HG02763 (cell line): ENCODE data around the gene SLC6A20.

Source experiments
- ATAC-seq: cut with Tn5 transposase; IDR thresholded peaks from one replicate; pipeline ENCODE4 v1.9.1; 2021; ENCODE audit warnings: mild to moderate bottlenecking, moderate library complexity; ENCODE audit not compliant: unreplicated experiment

Gene SLC6A20

DNA sequence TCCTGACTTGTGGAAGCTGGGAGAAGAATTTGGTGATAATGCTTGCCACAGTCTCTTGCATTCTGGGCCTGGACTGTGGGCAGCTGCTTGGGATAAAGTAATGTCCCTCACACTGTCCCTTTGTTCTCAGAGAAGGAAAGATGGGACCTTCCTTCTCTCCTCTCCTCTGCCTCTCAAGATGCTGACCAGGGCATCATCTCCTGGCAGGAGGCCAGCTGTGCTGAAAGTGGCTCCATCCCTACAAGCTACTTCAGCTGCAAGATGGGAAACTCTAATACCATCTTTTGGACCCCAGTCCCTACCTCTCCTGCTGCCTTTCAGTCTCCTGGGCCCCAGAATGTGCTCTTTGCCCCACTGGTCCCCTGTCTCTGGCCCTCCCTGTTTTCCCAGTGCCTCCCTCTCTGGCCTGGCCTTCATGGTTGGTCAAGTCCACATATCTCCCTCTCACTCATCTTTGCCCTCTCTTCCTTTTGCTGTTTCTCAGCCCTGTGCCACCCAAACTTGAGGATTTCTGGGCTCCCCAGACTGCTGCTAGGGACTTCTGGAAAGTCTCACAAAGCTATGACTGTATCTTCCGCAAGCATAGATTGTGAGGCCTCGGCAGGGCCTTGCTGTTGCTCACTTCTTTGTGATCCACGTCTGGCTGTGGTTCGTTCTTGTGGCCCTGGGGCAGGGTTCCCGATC, 7.1 kb upstream of the SLC6A20 start:
- no peak for ATAC-seq

DNA sequence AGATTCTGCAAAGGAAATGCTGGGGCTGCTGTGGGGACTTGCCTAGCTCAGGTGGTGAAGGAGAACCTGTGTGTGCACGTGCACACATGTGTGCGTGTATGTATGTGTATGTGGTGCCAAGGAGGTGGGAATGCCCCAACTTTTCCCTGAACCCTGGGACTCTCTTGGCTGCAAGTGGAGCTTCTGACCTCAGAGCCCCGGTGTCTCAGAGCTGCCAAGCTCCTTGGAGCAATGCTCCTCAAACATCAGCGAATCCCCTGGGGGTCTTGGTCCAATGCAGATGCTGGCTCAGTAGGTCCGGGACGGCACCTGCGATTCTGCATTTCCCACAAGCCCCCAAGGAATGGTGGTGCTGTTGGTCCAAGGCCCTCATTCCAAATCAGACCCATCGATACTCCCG, 5.8 kb upstream of the SLC6A20 start:
- ATAC-seq = no peak

DNA sequence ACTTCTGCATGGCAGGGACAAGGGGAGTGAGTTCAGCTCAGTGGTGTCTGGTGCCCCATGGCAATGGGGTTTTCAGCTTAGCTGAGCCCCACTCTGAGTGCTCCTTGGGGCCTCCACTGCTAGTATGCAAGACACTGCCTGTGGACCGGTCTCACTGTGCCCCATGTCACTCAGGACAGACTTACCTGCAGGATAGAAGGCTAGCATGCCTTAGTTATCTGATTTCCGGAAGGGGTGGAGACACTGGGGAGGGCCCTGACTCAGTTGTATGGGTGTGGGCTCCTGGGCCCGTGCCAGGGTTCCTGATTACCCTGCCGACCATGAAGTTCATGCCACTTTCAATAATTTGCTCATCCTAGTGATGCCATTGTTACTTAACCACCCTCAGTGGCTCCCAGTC, 4.3 kb upstream of the SLC6A20 start:
- ATAC-seq = no peak

DNA sequence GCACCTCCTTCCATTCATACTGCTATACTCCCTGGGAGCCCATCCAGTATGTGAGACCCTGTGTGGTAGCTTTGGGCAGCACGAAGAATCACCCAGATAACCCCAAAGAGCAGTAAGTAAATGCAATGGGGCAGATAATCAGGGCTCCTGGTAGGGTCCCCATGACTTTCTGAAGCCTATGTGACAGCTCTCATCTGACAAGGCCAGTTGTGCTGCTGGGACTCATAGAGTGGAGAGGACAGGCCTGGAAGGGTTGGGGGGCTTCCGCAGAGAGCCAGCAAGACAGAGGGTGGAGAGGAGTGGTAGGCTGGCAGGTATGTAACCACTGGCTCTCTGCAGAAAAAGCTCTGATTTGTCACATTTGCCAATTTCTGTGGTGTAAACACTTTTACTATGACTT, 3.2 kb upstream of the SLC6A20 start:
- ATAC-seq = no peak

DNA sequence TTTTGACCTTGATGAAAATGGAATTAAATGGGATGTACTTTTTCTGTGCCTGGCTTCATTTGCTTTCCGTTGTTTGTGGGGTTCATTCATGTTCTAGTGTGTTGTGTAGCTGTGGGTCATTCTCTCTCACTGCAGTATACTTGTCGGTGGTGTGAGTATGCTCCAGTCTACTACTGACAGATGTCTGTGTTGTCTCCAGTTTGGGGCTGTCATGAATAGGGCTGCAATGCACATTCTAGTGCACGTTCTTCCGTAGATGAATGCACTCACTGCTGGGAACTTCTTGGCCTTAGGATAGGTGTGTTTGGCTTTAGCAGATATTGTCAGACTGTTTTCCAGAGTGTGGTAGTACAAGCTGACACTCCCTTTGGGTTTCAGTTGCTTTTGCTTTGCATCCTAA, 1.7 kb upstream of the SLC6A20 start:
- no peak for ATAC-seq

DNA sequence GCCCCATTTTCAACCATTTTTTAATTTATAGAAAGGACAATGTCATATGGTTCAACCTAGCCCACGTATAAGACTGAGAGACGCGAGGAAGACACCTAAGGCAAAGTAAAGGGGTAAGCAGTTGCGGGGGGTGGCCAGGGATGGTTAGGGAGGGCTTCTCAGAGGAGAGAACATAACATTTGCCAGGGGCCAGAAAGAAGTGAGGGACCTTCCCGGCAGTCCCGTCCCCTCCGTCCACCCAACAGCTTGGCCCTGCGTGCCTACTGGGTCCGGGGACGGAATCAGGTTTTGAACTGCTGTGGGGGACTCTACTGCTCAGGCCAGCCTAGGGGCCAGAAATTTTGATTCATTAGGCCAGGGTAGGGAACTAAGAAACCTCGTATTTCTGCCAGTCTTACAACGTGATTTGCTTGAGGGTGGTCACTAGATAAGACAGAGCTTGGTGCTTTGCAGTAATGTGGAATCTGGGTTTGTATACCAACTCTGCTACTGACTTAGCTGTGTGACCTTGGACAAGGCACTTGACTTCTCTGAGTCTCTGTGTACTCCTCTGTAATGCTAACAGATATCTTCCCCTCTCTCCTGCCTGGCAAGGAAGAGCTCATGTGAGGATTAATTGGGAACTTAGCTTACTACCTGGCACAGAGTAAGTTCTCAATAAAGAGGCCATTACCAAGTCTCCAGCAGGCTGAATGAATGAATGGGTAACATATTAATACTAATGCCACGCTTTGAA, 734 bp upstream of the SLC6A20 start:
- ATAC-seq = no peak

DNA sequence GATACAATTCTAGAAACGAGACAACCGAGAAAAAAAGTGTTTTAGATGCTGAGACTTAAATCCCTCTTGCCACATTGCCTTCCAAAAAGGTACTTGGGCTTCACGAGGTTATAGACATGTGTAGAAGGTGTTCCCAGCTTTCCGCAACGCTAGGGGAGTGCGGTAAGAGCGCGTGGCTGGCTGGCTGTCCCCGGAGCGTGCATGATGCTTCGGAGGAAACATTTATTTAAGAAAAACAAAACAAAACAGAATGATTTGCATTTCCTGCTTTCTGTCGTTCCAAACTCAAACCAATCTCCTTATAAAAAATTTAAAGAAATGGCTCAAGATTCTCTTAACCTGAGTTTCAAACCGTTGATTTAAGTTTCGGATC, 841 bp downstream of the SLC6A20 start:
- no peak for ATAC-seq

DNA sequence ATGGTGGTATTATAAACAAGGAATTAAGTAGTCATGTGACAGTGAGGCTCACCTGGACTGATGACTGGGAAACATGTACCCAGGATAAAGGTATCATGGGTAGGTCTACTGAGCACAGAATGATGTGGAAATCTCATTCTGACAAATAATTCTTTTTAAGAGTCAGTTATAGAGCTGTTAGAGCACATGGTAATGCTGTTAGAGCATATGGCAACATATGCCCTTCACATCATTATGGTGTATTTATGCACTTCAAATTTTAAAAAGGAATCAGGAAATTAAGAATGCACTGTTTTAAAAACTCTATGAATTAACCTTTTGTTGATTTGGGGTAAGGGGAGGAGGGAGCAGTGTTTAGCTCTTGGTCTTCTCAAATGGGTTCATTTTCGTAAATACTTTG, 1.7 kb downstream of the SLC6A20 start:
- no peak for ATAC-seq

DNA sequence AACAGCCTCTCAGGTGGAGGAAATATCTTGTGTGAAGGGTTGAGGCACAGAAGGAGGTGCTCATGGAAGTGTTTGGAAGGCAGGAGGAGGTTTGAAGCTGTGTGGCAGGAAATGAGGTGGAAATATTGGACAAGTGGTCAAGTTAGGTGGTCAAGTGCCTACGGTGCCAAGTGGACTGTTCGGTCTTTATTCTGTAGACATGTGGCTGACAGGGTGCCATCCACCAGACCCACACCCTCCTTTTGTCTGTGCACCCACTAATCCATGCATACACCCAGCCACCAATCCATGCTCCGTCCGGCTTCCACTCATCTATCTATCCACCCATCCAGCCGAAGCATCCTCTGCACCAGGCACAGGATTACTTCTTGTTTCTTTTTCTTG, 2.2 kb downstream of the SLC6A20 start:
- no peak for ATAC-seq

DNA sequence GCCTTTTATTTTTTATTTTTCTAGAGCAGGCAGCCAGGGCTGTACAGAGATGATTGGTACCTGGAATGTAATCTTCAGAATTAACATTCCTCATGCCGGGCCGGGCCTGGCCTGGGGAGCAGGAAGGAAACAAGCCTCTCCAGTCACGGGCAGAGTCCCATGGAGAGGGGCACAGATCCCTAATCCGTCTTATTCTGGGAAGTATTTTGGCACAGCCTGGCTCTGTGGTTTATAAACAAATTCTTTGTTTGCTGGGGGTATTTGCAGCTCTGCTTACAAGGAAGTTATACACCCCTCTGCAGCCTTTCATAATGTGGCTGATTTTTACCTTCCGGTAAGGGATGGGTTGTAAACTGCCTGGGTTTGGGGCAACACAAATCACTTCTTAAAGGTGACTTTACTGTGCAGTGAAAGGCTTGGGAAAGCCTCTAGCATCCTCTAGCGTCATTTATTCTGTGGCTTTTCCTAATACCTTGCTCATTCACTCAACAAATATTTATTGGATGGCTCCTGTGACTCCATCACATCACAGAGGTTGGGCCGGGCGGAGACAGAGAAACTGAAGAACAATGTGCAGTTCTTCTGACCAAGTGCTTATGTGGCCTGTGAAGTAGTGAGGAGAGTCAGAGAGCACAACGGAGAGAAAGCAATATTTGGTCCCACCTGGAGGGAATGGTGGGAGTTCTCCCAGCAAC, 2.7 kb downstream of the SLC6A20 start:
- ATAC-seq = no peak

DNA sequence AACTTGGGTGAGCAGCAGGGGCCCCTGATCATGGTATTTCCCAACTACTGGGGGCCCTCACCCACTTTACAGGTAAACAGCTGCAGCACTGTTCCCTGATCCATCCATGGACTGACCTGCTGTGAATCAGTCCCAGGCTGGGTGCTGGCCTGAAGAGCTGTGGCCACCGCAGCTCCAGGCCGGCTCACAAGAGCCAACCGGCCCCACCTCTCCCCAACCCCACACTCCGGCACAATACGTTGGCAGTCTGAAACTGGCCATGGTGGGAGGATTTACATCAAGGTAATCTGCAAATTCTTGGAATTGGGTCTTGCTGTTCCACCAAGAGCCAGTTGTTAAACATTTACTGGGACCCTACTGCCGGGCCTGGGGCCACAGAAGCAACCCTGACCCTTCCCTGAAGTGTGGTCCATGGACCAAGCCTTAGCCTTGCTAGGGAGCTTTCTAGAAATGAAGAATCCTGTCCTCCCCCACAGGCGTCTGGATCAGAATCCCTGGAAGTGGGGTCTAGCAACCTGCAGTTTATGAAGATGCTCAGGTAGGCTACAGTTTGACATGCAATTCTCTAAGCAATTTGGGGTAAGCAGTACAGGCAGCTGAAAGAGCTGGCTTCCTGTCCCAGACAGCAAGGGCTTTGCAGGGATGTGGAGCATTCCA, 3.7 kb downstream of the SLC6A20 start:
- ATAC-seq = no peak

DNA sequence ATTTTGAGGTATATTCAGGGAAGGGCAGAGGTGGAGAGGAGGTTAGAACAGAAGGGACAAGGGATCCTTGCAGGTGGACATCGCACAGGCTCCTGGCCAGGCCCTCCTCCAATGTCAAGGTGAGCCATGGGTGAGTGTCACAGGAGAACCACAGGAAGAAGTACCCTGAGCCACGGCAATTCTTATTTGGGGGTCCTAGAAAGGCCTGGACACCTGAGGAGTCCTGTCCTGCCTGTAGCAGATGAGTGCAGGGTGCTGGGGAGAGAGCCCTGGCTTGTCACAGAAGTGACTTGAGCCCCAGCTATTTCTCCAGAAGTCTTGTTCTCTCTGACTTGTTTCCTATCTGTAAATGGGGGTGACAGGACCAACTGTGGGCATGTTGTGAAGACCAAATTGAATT, 4.3 kb downstream of the SLC6A20 start:
- ATAC-seq = no peak

DNA sequence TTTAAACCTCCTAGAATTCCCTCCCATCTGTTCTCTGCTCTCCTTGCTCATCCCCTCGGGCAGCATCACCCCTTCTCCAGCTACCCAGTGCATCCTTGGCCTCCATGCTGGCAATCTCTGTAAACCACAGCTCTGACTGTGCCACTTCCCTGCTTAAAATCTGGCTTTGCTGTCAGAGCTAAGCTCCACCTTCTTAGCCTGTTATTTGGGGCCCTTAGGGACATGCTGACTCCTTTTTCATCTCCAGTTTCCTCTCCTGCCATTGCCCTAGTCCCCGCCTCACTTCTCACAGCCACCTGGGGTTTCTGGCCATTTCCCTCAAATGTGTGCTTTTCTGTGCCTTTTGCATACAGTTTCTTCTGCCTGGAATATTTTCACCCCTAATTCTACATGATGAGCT, 5.7 kb downstream of the SLC6A20 start:
- no peak for ATAC-seq

DNA sequence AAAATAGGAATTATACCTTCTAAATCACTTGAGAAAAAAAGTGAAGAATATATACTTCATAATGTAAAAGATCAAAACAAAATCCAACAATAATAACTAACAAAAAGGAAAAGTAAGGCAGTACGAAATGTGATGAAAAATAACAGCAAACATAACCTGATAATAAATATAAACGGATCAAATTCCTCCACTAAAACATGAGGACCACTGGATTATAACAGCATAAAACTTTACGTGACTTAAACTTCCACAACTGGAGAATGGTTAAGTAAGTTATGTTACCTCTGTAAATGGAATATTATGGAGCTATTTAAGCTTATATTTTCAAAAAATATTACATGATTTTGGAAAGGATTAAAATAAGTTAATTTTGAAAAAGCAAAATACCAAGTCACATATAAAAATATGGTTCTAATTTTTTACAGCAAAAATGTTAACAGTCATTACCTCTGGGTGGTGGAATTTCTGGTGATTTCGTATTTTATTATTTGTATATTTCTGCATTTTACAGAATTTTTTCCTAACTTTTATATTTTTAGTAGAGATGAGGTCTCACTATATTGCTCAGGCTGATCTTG, 7.0 kb downstream of the SLC6A20 start:
- no peak for ATAC-seq

DNA sequence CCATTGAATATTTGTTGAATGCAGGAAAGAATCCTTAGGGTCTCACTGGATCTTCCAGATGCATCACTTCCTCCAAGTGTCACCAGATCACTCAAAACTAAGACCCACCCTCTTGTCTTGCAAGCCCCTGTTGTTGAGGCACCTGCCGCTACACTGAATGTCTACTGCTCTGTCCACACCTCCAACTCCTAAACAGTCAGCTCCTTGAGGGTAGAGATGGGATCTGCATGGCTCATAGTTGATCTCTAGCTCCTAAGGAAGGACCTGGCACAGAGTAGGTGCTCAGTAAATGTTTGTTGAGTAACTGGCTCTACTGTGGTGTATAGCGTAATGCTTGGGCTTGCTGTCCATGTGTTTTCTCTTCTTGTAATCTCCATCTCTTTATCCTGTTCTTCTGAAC, 8.8 kb downstream of the SLC6A20 start:
- ATAC-seq = no peak

DNA sequence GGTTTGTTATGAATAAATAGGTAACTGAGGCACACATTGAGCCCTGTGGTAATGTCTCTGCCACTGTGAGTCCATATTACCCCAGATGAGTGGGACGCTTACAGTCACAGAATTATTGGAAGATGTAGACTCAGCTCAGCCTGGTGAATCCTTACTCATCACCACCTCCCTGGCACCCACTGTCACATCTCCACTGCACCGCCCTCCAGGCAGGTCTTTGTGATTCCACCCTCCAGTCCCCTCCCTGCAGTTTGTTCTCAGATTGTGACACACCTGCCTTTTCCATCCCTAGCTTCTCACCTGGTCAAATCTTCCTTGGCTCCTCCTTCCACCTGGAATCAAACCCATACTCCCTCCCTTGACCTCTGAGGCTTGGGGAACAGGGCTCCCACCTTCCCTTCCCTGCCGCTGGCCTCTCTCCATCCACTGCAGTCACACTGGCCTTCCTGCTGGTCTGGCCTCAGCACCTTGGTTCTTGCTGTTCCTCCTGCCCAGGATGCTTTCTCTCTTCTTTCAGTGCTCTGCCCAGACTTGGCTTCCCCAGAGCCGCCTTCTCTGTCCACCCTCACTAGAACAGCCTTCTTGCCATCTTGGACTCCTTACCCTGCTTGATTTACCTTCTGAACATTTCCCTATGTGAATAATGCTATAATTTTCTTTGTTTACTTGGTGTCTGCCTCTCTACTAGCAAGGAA, 9.4 kb downstream of the SLC6A20 start:
- no peak for ATAC-seq

DNA sequence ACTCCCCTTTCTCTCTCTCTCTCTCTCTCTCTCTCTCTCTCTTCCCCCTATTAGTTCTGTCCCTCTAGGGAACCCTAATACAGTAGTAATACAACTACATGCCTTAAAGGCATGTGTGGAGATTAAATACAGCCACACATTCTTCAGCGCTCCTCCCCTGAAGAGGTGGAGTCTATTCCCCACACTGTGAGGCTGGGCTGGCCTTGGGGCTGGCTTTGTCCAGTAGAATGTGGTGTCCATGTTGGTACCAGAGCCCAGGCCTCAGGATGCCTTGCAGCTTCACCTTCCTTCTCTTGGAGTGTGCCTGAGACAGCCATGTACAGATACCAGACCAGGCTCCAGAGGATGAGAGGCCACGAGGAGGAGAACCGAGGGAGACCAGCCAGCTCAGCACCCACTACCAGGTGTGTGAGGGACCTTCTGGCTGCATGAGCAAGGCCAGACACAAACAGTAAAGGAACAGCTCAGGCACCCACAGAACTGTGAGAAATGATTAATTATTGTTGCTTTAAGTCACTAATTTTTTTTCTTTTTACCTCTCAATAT, 10.7 kb downstream of the SLC6A20 start:
- ATAC-seq = no peak

DNA sequence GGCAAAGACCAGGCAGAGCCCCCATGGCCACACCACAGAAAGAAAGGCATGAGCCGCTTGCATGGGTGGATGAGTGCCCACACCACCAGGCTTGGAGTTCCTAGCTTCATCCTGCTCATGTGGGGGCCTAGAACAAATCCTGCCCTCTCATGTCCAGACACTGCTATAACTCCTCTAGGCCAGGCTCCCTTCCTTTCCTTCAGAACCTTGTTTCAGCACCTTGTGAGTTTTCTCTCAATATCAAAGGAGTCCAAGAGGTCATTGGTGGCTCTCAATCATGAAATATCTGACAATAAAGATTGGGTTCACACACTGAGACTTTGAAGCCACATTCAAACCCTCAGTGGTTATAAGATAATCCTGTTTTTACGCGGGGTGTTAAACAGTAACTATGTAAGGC, 12.7 kb downstream of the SLC6A20 start:
- no peak for ATAC-seq

DNA sequence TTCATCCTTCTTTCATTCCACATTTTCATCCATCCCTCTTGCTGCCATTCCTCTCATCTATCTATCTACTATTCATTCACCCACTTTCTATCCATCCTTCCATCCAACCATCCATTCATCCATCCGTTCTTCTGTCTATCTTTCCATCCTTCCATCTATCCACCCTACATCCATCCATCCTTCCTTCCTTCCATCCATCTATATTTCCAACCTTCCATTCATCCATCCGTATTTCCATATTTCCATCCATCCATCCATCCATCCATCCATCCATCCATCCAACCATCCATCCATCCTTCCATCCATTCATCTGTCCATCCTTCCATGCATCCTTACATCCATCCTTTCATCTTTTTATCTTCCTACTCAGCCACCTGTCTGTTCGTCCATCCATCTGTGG, 14.0 kb downstream of the SLC6A20 start:
- ATAC-seq = no peak

DNA sequence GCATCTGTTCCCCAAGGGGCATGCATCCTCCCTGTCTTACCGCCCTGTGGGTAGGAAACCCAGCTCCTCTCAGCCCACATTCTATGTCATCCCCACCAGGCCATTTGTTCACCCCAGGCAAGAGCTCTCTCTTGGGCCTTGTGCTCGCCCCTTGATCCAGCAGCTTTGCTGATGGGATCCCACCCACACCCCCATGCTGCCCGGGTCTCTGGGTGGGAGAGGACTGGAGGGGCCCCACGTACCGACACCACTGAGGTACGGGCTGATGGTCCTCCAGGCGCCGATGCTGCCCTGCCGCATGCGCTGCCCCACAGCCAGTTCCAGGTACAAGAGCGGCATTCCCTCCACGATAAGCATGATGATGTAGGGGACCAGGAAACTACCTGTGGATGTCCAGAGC, 14.5 kb downstream of the SLC6A20 start:
- ATAC-seq = no peak

DNA sequence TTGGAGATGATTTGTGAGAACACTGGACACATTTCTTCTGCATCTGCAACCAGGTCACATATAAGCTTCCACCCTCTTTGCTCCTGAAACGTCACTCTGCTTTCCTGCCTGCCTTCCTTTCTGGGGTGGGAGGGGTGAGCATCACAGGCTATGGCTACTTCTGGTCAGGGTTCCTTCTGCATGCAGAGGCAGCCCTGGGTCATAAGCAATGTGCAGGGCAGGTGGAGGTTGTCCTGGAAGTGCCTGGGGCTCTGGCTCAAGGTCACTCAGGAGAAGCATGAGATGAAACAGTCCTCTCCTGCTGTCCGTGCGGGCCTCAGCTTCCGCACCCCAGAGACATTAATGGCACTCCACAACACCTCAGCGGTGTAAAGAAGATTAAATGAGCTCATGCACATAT, 15.1 kb downstream of the SLC6A20 start:
- no peak for ATAC-seq
